GM19193 (cell line): ENCODE data around the gene TAGLN3.

Source experiments
- POLR2A ChIP-seq: IDR thresholded peaks from 4 replicates; pipeline ENCODE4 v1.6.1; 2011; ENCODE audit not compliant: insufficient read depth, insufficient read length; ENCODE audit errors: extremely low read depth

The TAGLN3 gene

GRCh38 chr3:111998636-111999483 lies at the start of gene TAGLN3:
Gene TAGLN3, plus strand, starts transcription at chr3:111998922. Its CDS starts 501 bp downstream, at chr3:111999423.
- TF ChIP-seq POLR2A, result peak; percentile 19

GRCh38 chr3:111949712-111950111 lies 49.0 kb upstream of the TAGLN3 start:
- no peak for TF ChIP-seq POLR2A

- TF ChIP-seq POLR2A, result no peak
Observed at GRCh38 chr3:111951032-111951431, 47.7 kb upstream of the TAGLN3 start.

- TF ChIP-seq POLR2A, result no peak
Observed at GRCh38 chr3:111952086-111952485, 46.6 kb upstream of the TAGLN3 start.

GRCh38 chr3:111952866-111953450 lies 45.8 kb upstream of the TAGLN3 start:
- no peak for TF ChIP-seq POLR2A

- TF ChIP-seq POLR2A, result no peak
Observed at GRCh38 chr3:111954228-111954990, 44.3 kb upstream of the TAGLN3 start.

GRCh38 chr3:111955876-111956275 lies 42.8 kb upstream of the TAGLN3 start:
- no peak for TF ChIP-seq POLR2A

- no peak for TF ChIP-seq POLR2A
Observed at GRCh38 chr3:111956449-111956848, 42.3 kb upstream of the TAGLN3 start.

GRCh38 chr3:111956995-111957734 lies 41.6 kb upstream of the TAGLN3 start:
- no peak for TF ChIP-seq POLR2A

GRCh38 chr3:111961461-111962164 lies 37.1 kb upstream of the TAGLN3 start:
- no peak for TF ChIP-seq POLR2A

- TF ChIP-seq POLR2A, result no peak
Observed at GRCh38 chr3:111963424-111963823, 35.3 kb upstream of the TAGLN3 start.

GRCh38 chr3:111965484-111965883 lies 33.2 kb upstream of the TAGLN3 start:
- TF ChIP-seq POLR2A, result no peak

- TF ChIP-seq POLR2A, result no peak
Observed at GRCh38 chr3:111967068-111967467, 31.7 kb upstream of the TAGLN3 start.

GRCh38 chr3:111967651-111968274 lies 31.0 kb upstream of the TAGLN3 start:
- TF ChIP-seq POLR2A, result no peak
